Ramos (cell line): ENCODE results near the gene TIAM1.

Experiments
- in situ Hi-C: fragments of 300-500 bp; cut with MboI; formaldehyde crosslinking; loops from one replicate; pipeline ENCODE4 v1.14.3; 2022; ENCODE audit warnings: low sequenced_read_pairs; ENCODE audit not compliant: unreplicated experiment

TIAM1 gene

DNA sequence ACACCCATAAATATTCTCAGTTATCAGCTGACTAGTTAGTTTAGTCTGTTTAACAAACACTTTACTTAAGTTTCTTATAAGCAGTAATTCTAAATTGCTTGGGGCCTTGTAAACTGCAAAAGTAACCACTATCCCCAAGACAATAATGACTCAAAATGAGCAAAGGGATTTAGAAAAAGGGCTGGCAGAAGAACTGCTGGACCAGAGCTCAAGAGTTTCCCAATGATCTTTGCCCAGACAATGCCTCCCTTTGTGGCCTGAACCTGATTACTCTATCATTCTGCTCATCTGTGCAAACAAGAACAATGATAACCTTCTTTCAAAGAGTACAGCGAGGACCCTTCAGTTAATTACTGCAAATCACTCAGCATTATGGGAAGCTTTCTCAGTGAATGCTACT lies 123.5 kb downstream of the TIAM1 start:
- in situ Hi-C loops: no loop called here

DNA sequence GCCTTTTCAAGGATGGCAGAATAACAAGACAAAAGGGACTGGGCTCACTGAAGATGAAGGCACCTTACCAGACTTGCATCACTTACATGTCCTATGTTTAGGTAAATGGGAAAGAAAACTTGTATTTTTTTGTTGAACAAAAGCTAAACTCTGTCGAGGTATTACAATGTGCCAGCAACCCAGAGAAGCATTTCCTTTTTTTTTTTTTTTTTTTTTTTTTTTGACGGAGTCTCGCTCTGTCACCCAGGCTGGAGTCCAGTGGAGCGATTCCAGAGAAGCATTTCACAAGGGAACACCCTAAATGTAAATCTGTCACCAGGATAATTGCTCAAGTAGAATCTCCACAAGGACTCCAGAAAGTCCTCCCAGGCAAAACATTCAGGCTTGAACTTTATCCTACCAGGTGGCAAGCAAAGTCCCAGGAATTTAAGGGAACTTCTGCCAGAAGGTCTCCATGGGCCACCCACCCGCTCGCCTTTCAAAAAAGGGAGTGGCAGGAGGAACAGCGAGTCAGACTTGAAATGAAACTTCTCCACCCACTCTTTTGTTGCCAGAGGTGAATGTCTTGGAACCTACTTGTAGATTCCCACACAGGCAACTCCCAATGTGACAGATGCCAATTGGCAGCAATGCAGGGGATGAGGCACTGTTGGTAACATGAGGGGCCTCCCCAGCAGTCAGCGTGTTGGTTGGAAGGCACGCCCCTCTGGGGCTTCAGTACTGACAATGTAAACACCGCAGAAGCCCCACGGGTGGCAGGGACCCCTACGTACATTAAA lies 125.0 kb downstream of the TIAM1 start:
- in situ Hi-C loops: no loop called here

DNA sequence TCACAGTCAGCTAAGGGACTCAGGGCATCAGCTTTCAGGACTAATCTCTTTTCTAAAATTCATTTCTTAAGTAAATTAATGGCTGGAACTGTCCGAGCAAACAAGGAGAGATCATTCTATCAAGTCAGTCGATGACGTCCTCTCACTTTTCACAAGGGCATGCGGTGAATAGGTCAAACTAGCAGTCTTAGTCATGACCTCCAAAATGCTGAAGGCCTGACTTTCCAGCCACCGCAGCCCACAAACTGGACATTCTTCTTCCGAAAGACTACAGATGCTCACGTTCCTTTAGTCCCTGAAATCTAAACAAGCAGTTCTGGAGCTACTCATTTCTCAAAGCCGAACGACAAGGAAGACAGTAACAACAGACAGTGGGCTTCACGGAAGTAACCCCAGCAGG lies 127.9 kb downstream of the TIAM1 start:
- in situ Hi-C loops: no loop called here

DNA sequence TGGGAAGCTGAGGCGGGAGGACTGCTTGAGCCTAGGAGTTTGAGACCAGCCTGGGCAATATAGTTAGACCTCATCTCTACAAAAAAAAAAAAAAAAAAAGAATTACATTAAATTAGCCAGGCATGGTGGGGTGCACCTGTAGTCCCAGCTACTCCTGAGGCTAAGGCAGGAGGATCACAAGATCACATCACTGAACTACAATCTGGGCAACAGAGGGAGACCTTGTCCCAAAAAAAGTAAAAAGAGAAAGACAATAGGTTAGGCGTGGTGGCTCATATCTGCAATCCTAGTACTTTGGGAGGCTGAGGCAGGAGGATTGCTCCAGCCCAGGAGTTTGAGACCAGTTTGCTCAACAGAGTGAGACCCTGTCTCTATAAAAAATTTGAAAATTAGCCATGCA lies 130.3 kb downstream of the TIAM1 start:
- in situ Hi-C loops: no loop called here

DNA sequence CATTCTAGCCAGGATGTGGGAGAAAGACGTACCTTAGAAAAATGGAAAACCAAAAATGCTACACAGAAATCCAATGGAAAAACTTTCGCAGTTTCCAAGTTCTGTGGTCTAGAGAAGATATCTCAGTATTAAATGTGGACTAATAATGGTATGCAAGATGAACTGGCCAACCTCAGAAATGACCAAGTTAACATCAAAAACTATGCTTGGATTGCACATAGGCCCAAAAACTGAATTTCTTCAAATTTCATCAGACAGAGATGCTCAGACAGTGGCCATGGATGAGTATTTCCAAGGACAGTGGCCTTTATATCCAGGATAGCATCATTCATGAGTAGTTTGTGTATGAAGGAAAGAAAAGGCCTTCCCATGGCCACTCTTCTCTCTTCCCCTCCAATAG lies 132.2 kb downstream of the TIAM1 start:
- in situ Hi-C loops: no loop called here

DNA sequence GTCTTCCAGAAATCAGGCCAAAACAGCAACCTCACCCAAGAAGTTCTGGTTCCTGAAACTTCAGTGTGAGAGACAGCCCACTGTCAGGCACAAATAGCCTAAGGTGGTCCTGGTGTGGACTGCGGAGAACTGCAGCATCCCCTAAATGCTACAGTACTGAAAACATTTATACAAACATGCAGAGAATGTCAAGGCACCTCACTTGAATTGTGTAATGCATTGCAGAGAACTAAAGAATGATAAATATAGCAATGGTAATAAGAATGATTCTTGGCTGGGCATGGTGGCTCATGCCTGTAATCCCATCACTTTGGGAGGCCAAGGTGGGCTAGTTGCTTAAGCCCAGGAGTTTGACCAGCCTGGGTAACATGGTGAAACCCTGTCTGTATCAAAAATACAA lies 138.6 kb downstream of the TIAM1 start:
- in situ Hi-C loops: no loop called here

DNA sequence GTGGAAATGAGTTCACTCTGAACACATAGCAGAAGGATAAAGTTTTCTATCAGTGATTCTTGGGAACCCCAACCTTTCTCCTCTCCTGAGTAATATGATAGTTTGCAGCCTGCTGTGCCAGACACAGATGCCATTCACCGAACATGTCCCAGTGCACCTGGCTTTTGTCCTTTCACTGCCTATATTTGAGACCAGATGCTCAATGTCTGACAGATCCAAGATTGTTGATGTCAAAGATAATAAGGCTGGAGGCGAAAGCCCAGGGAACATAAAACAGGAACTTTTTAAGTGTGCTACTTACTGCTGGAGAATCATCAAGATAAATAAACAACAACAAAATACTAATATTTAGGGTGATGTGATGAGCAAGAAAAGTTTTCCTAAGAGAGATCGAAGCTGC lies 139.3 kb downstream of the TIAM1 start:
- in situ Hi-C loops: no loop called here

DNA sequence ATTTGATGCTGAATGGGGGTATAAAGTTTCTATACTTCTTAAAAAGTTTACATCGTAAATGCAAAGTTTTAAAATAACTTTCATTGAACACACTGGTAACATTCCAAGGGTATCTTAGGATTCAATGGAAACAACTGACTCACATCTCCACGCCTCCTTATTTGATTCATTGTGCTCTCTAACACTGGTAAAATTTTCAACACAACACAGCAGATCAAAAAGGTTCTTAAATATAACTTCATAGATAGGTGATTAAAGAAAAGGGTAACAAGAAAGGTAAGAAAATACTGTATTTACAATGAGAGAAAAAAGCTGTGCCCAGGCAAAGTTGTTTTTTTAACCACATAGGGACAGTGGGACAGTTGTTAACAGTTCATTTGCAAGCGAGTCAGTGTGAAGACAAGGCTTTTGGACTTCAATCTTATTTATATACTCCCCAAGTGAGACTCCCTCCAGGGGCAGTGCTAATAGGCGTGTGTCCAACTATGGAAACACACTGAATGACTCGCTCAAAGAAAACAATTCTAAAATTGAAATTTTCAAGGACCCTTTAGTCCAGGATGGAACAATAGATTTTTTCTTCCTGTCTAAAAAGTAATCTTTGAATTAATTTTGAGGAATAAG lies 140.5 kb downstream of the TIAM1 start:
- in situ Hi-C loops: no loop called here

DNA sequence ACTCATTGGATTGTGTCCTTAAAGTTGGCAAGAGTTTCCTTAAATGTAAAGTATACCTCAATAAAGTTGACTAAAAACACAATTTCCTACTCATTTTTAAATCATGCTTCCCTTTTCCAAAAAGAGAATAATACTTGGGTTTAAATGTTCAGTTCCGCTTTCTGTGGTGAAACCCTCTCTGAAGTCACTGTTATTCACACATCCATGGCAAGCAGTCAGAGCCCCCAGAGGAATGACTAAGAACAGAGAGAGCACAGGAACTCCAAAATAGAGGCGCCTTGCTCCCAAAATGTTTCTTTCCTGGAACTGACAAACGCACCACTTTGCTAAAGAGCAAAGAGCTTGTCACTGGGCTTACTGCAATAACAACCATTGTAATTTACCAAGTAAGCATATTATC lies 142.5 kb downstream of the TIAM1 start:
- in situ Hi-C loops: no loop called here

DNA sequence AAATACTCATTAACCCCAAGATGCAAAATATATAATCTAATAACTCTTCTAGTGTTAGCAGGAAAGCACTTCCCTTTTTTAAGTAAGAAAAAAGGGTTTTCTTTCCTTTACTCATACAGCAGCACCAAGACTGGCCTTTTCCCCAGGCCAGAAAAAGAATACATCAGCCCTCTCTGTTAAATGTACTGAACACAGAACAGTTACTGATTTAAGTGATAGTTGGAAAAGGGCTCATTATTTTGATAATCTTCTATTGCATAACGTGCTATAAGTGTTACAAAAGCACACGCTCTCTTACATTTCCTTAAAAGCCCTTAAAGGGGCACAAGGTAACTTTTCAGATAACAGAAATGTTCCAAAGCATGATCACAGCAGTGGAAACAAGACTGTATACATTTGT lies 142.9 kb downstream of the TIAM1 start:
- in situ Hi-C loops: no loop called here

DNA sequence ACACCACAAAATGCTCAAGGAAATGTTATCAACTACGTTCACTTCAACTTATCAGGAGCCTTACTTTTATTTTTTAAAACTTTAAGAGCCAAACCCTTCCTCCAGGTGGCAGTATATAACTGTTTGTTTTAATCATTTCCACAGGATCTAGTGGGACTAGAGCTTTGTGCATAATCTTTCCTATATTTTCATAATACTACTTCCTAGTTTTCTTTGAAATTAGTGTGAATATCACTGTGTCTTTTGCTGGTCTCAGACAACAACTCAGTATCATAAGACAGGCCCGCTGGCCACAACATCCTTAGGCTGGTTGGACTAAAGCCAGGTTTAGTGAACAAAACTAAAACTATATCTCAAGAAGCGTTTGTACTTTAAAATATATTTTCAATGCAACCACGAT lies 145.5 kb downstream of the TIAM1 start:
- in situ Hi-C loops: loop anchor here (5.0 kb wide), 1 partner anchor 384 kb away; no protein-coding TSS in a partner anchor

DNA sequence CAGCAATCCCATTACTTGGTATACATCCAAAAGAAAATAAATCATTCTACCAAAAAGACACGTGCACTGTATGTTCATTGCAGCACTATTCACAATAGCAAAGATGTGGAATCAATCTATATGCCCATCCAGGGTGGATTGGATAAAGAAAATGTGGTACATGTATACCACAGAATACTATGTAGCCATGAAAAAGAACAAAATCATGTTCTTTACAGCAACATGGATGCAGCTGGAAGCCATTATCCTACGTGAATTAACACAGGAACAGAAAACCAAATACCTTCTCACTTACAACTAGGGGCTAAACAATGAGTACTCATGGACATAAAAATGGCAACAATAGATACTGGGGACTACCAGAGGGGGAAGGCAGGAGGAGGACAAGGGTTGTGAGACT lies 147.3 kb downstream of the TIAM1 start:
- in situ Hi-C loops: loop anchor here (5.0 kb wide), 1 partner anchor 386 kb away; no protein-coding TSS in a partner anchor

DNA sequence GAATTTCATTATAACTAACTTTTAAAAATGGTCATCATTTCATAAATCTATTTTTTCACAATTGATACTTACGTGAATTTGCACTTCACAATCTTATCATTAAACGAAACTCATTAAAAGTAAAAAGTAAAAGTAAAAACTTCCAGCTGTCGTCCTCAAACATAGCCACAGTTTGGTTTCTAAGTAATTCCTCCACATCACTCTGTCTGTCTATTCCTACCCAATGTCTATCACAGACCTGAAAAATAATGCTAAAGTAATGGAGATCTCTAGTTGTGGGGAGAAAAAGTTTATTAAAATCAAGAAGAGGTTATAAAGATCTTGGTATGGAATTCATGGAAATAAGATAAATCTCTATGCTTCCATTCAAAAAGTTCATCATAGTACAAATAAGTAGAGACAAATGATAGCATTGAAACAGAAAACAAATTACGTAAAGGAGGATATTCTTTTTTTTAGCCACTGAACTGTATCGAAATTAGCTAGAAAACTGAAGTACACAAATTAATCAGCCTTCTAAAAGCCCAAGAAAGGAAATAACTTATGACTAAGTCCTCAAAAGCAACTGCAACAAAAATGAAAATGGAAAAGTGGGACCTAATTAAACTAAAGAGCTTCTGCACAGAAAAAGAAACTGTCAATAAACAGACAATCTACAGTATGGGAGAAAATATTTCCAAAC lies 148.6 kb downstream of the TIAM1 start:
- in situ Hi-C loops: loop anchor here (5.0 kb wide), 1 partner anchor 387 kb away; no protein-coding TSS in a partner anchor

DNA sequence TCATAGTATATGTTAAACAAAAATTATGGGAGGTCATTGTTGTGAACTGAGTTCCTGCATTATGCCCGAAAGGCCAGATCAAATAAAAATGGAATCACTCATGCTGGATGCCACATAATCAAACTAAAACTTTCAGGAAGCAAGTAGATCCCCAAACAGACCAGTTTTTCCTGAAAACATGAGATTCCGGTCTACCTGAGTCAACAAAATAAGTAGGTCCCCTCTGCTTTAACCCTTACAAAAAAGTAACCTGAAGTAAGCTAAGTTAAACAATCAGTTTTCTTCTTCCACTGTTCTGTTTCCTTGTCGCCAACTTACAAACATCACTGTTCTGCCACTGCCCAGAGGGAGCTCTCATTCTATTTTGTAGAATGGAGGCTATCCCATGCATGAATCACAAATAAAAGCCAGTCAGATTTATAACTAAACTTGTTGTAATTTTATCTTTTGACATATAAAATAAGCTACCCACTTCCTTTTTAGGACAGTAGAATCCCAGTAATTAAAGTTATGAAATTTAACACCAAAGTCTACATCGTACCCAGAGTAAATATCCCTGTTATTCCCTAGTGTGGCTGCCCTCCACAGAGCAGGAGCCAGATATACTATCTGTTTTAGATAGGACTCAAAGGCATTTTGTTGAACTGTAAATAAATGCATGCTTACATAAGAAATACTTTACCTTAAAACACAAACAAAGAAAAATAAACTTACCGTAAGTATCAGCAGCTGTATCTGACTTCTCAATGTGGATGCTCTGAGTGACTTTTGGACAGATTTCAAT lies 149.4 kb downstream of the TIAM1 start:
- in situ Hi-C loops: loop anchor here (5.0 kb wide), 1 partner anchor 388 kb away; no protein-coding TSS in a partner anchor

DNA sequence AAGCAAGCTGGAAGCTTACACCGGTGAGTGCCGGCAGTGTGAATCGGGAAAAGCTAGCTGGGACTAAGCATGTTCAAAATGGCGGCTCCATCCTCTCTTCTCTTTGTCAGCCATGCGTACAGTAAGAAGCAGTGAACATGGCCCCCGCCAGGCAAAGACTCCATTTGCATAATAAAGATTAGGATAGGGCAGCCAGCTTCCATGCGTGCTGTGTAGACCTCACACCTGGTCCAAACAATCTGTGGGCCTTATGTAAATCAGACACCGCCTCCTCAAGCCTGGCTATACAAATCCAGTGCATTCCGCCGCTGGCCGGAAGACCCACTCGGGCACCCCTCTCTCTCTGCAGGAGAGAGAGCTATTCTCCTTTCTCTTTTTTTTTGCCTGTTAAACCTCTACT lies 150.3 kb downstream of the TIAM1 start:
- in situ Hi-C loops: no loop called here

DNA sequence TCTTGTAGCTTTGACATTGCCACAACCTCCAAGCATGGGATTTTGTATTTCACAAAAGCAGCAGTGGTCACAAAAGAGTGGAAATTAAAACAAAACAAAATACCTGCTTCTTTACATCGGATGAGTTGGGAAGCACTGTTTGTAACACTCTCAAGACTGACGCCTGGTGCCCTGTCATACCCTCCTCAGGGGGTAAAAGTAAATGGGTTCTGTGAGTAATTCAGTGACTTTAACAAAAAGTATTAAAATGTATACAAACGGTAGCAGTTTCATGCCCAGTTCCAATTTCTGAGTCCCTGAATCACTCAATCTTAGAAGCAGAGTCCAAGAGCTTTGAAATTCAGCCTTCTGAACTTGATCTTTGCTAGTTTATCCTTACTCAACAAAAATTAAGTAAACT lies 152.5 kb downstream of the TIAM1 start:
- in situ Hi-C loops: no loop called here

DNA sequence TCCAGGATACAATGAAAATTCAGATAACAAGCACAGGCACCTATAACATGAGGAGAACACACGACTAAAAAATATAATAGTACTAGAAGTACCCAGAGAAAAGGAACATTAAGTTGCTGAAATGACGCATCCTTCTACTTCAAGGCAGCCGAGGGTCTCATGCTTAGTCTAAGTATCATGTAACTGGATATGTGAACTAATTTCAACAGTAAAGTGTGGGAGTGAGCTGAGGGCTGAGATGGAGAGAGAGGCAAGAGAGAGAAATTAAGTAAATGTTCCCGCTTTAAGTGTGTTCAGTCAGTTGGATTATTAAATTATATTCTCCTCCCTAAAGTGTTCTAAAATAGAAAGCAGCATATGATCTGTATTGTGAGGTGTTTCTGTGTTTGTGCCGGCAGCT lies 153.5 kb downstream of the TIAM1 start:
- in situ Hi-C loops: no loop called here

DNA sequence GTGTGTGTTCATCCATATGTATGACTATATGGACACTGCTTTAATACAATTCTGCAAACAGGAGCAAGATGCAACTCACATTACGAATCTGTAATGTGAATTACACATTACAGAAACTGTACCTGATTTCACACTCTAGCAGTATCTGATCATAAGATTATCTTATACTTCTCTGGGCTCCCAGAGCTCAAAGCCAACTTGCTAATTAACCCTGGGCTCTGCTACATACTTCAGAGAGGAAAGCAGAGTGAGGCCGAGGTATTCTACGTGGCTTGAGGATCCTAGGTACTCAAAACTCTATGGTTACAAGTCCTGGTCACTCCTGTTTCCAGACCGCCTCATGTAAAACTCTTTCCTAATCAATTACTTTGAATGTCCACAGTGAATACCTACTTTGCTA lies 156.6 kb downstream of the TIAM1 start:
- in situ Hi-C loops: no loop called here

DNA sequence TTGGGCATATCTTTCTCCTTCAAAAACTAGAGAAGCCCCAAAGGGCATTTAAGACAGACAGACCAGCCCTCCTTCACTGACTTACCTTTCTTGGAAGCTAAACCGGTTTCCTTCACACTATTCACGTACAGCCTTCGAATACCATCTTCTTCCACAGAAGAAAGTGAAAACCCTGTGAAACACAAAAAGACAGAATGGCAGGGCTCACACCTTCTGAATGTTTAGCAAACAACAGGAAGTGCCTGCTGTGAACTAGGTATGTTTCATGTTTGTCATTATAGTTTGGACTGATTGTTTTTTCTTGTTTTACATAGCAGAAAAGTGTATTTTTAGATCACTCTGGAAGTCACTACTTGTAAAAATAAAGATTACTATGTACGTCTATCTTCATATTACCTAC lies 157.1 kb downstream of the TIAM1 start:
- in situ Hi-C loops: no loop called here

DNA sequence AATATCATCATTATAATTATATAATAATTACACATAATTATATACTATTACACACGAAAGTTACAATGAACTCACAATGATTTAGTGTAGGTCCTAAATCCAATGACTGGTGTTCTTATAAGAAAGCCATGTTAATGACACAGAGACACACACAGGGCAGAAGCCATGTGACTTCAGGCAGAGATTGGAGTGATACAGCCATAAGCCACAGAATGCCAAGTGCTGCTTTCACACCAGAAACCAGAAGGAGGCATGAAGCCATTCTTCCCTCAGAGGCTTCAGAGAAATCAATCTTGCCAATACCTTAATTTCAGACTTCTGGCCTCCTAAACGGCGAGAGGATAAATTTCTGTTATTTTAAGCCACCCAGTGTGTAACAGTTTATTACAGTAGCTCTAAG lies 158.4 kb downstream of the TIAM1 start:
- in situ Hi-C loops: no loop called here

DNA sequence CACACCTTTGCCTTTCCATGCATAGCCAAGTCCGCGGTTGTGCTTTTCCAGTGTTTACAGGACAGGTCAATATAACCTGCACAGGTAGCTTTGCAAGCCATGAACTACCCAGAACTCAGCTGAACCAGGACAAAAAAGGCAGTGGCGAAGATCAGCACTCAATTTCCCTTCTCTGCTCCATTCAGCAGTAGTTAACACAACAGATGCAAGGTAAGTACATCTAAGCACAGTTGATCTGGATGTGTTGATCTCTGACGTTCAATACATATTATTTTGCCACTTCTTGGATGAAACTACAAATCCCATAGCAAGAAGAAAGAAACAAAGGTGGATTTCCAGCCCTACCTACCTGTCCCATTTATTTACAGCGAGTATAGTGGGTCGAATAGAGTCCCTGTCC lies 159.2 kb downstream of the TIAM1 start:
- in situ Hi-C loops: no loop called here
